ENCODE data around the gene TBC1D17.

The TBC1D17 gene

GRCh38 chr19:49851456-49852259 lies 25.8 kb upstream of the TBC1D17 start:
- DNase-seq: no peak
- H3K27me3 Mint-ChIP-seq: no peaks in the 10 kb centered on the region
- peak overlapping the region in 1 of 2 donors; percentile 55 for H3K27ac Mint-ChIP-seq
- peak overlapping the region; percentile 78 to 83 for H3K4me3 Mint-ChIP-seq
- peaks cover 19% of the 10 kb centered on the region for H3K36me3 Mint-ChIP-seq (ENCODE audit: insufficient read depth)
- H3K9me3 Mint-ChIP-seq: no peaks in the 10 kb centered on the region
- no peak for ATAC-seq (replicated peaks)
- H3K4me1 Mint-ChIP-seq (ENCODE audit: low read depth in 2 of 2): peaks cover 34 to 38% of the 10 kb centered on the region in 2 donors

DNA sequence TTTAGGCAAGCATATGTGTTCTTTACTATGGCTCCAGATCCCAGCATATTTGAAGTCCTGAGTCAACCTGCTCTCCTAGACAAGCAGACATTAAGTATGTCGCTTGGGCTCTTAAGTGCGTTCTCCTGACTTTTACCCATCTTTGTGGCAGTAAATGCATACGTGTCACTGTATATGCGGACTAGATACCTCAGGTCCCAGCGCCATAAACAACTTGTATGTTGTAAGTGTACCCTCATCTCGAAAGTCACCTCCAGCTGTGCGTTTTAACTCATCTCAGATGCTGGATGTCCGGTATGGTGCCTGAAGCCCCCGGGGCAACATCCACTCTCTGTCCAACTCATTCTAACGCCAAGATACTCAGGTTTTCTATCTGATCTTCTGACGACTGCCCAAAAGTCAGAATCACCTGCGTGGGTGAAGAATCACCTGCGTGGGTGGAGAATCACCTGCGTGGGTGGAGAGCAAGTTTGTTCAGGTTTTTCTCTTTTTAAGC lies 24.8 kb upstream of the TBC1D17 start:
- Mint-ChIP-seq H3K4me1 (ENCODE audit: low read depth in 2 of 2) (peaks cover 34 to 38% of the 10 kb centered on the region in 2 donors), H3K4me3 (peak overlapping the region; percentile 78 to 83), H3K27me3 (no peaks in the 10 kb centered on the region), H3K27ac (peak overlapping the region; percentile 55 to 56), H3K36me3 (ENCODE audit: insufficient read depth) (peaks cover 22% of the 10 kb centered on the region), H3K9me3 (no peaks in the 10 kb centered on the region)
- ATAC-seq (replicated peaks) (no peak), DNase-seq (no peak)

DNA sequence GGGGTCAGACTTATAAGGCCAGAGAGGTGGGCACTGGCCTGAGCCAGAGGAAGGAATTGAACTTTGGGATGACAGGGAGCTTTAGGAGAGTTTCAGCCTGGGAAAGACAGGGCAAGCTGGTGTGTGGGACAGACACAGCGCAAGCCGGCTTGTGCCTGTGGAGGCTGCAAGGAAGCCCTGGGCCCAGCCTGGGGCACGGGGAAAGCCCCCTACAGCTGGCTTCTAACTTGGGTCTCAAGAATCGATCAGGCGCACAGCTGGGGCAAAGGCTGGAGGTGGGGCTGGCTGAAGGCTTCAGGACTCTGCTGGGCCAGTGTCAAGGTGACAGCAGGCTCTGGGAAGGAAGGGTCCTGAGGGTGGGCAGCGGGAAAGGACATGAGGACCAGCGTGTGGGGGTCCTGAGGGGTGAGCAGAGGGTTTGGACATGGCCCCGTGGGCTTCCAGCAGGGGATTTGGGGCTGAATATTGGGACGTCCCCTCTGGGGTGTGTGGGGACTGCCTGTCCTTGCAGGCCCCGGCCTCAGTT lies 23.6 kb upstream of the TBC1D17 start:
- no peak overlapping the region for H3K4me3 Mint-ChIP-seq
- peaks cover 30% of the 10 kb centered on the region for H3K36me3 Mint-ChIP-seq (ENCODE audit: insufficient read depth)
- H3K9me3 Mint-ChIP-seq: no peaks in the 10 kb centered on the region
- ATAC-seq (replicated peaks) (no peak), DNase-seq (no peak)
- H3K4me1 Mint-ChIP-seq (ENCODE audit: low read depth in 2 of 2): peaks cover 27% of the 10 kb centered on the region in 2 donors
- no peaks in the 10 kb centered on the region for H3K27me3 Mint-ChIP-seq
- H3K27ac Mint-ChIP-seq: peak overlapping the region in 1 of 2 donors; percentile 12

DNA sequence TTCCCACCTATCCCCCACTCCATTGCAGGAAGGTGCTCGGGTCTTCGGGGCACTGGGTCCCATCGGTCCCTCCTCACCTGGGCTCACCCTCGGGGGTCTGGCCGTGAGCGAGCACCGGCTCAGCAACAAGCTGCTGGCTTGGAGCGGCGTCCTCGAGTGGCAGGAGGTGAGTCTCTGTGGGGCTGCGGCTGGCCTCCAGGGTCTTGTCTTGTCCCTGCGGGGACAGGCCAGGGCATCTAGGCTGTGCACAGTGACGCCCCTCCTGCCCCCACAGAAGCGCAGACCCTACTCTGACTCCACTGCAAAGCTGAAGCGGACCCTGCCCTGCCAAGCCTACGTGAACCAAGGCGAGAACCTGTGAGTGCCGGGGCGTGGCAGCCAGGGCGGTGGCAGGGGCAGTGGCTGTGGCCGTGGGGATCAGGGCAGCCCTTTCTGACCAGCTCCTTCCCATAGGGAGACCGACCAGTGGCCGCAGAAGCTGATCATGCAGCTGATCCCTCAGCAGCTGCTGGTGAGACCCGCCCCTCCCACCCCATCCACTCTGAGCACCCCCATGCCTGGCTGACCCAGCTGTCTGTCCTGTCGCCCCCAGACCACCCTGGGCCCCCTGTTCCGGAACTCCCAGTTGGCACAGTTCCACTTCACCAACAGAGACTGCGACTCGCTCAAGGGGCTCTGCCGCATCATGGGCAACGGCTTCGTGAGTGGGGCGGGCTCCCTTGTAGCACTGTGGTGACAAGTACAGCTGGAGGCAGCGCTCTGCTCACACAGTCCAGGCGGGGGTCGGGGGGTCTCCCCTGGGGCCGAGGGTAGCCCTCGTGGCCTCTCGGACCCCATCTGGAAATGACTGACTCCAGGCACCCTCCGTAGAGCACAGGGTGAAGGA lies 22.9 kb upstream of the TBC1D17 start:
- H3K9me3 Mint-ChIP-seq: no peaks in the 10 kb centered on the region
- peaks cover 32% of the 10 kb centered on the region for H3K36me3 Mint-ChIP-seq (ENCODE audit: insufficient read depth)
- ATAC-seq (replicated peaks) (no peak), DNase-seq (no peak)
- H3K27ac Mint-ChIP-seq: peak overlapping the region in 1 of 2 donors; percentile 73
- no peaks in the 10 kb centered on the region for H3K27me3 Mint-ChIP-seq
- H3K4me1 Mint-ChIP-seq (ENCODE audit: low read depth in 2 of 2): peaks cover 22 to 23% of the 10 kb centered on the region in 2 donors
- no peak overlapping the region for H3K4me3 Mint-ChIP-seq

DNA sequence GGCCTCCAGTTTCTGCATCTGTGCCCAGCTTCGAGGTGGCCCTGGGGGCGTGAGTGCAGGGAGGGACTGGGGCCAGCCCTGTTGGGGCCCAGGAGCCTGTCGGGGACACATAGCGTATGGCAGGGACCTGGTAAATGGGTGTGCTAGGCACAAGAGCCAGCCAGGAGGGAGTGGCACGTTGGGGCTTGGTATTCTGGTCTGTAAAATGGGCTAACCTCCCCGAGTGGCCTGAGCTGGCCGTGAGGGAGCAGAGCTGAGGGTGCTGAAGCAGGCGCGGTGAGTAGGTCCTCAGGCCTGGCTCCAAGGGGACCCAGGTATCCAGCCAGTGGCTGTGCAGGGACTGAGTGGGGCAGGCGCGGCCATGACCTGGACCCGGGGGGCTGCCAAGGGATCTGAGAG lies 22.2 kb upstream of the TBC1D17 start:
- Mint-ChIP-seq H3K4me1 (ENCODE audit: low read depth in 2 of 2) (peaks cover 16 to 19% of the 10 kb centered on the region in 2 donors), H3K27ac (peak overlapping the region in 1 of 2 donors; percentile 73), H3K36me3 (ENCODE audit: insufficient read depth) (peaks cover 35% of the 10 kb centered on the region), H3K9me3 (no peaks in the 10 kb centered on the region), H3K27me3 (no peaks in the 10 kb centered on the region), H3K4me3 (no peak overlapping the region)
- no peak for ATAC-seq (replicated peaks)
- no peak for DNase-seq

DNA sequence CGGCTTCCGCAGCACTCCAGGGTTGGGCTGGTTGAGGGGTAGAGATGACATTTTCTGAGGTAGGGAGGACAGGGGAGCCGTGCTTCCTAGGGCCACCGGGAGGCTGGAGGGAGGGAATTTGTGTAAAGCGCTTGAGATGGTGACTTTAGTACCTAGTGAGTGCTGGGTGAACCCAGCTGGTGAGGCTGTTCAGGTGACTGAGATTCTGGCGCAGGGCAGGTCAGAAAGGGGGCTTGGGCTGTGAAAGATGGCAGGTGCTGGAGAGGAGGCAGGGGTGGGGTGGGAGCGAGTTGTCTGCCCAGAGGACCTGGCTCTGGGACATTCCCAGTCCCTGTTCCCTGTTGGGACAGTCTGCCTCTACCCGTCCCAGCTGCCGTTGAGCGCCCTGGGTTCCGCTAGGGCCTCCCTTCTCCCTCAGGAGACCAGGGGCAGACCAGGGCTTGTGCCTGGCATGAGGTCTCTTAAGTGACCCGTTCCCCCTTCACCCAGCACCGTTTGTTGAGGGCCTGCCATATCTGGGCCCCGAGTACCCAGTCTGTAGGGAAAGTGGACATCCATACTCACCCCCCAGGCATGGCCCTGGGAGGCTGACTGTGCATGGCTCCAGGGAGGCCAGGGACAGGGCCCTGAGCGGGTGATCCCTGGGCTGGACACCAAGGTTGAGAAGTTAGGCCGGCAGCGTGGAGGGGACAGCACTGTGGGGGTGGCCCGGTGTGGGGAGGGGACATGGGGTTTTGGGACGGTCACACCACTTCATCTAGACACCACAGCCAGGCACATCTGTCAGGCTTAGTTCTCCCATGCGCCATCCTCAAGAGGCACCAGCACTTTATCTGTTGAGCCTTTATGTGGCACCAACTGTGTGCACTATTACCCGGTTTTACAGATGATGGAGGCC lies 21.6 kb upstream of the TBC1D17 start:
- no peaks in the 10 kb centered on the region for H3K9me3 Mint-ChIP-seq
- peak overlapping the region in 1 of 2 donors; percentile 73 for H3K27ac Mint-ChIP-seq
- no peak overlapping the region for H3K4me3 Mint-ChIP-seq
- H3K27me3 Mint-ChIP-seq: no peaks in the 10 kb centered on the region
- DNase-seq (no peak), ATAC-seq (replicated peaks) (no peak)
- H3K36me3 Mint-ChIP-seq (ENCODE audit: insufficient read depth): peaks cover 35% of the 10 kb centered on the region
- H3K4me1 Mint-ChIP-seq (ENCODE audit: low read depth in 2 of 2): peaks cover 16 to 17% of the 10 kb centered on the region in 2 donors

DNA sequence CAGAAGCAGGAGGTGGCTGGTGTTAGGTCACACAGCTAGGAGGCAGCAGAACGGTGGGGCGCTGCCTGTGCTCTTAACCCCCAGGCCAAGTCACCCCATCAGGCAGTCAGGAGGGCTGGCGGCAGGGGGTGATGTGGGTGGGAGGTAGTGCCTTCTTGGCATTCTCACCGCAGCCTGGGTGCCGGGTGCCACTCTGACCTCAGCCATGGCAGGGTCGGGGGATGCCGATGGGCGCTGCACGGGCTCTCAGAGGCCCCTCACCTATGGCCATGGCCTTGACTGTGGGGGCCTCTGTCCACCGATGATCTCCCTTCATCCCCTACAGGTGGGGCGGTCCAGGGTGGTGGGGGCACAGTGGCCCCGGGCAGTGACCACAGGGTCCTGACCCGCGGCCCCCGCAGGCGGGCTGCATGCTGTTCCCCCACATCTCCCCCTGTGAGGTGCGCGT lies 20.9 kb upstream of the TBC1D17 start:
- ATAC-seq (replicated peaks): no peak
- H3K9me3 Mint-ChIP-seq: no peaks in the 10 kb centered on the region
- DNase-seq: no peak
- H3K4me1 Mint-ChIP-seq (ENCODE audit: low read depth in 2 of 2): peaks cover 16 to 17% of the 10 kb centered on the region in 2 donors
- peak overlapping the region in 1 of 2 donors; percentile 77 for H3K27ac Mint-ChIP-seq
- H3K27me3 Mint-ChIP-seq: no peaks in the 10 kb centered on the region
- H3K4me3 Mint-ChIP-seq: no peak overlapping the region
- peaks cover 41% of the 10 kb centered on the region for H3K36me3 Mint-ChIP-seq (ENCODE audit: insufficient read depth)

DNA sequence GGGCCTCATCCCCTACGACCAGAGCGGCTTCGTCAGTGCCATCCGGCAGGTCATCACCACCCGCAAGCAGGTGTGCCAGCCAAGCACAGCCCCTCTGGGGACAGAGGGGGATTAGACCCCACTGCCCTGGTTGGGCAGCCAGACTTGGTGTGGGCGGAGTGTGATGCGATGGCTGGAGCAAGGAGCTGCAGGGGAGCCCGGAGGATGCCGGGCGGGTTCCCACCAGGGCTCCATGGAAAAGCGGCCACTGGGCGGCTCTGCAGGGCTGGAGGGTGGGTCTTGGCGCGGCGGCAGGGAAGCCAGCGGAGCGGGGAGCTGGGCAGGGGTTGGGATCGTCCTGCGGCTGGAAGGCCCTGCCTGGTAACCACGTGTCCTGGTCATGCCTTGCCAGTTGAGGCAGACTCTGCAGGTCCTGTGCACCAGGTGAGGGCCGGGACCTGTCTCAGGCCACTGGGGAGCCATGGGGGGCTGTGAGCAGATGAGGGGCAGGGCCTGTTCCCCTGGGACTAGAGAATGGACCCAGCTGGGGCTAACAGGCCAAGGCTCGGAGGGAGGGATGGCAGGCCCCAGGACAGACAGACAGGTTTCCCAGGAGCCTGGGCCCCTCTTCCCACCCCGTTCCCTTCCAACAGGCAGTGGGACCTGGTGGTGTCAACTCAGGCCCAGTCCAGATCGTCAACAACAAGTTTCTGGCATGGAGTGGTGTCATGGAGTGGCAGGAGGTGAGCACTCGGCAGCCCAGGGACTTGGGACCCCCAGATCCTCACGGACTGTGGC lies 20.3 kb upstream of the TBC1D17 start:
- no peaks in the 10 kb centered on the region for H3K9me3 Mint-ChIP-seq
- H3K4me1 Mint-ChIP-seq (ENCODE audit: low read depth in 2 of 2): peaks cover 11 to 14% of the 10 kb centered on the region in 2 donors
- H3K27ac Mint-ChIP-seq: peak overlapping the region in 1 of 2 donors; percentile 77
- ATAC-seq (replicated peaks) (no peak), DNase-seq (no peak)
- no peak overlapping the region for H3K4me3 Mint-ChIP-seq
- H3K36me3 Mint-ChIP-seq (ENCODE audit: insufficient read depth): peaks cover 43% of the 10 kb centered on the region
- H3K27me3 Mint-ChIP-seq: no peaks in the 10 kb centered on the region

GRCh38 chr19:49857838-49858087 lies 19.7 kb upstream of the TBC1D17 start:
- ATAC-seq (replicated peaks): no peak
- no peak for DNase-seq
- Mint-ChIP-seq H3K4me1 (ENCODE audit: low read depth in 2 of 2) (peaks cover 6 to 9% of the 10 kb centered on the region in 2 donors), H3K4me3 (no peak overlapping the region), H3K27ac (peak overlapping the region in 1 of 2 donors; percentile 77), H3K27me3 (no peaks in the 10 kb centered on the region), H3K36me3 (ENCODE audit: insufficient read depth) (peaks cover 43% of the 10 kb centered on the region), H3K9me3 (no peaks in the 10 kb centered on the region)

GRCh38 chr19:49858088-49858985 lies 19.2 kb upstream of the TBC1D17 start:
- ATAC-seq (replicated peaks): no peak
- Mint-ChIP-seq H3K4me3 (no peak overlapping the region), H3K27ac (peak overlapping the region in 1 of 2 donors; percentile 77)

DNA sequence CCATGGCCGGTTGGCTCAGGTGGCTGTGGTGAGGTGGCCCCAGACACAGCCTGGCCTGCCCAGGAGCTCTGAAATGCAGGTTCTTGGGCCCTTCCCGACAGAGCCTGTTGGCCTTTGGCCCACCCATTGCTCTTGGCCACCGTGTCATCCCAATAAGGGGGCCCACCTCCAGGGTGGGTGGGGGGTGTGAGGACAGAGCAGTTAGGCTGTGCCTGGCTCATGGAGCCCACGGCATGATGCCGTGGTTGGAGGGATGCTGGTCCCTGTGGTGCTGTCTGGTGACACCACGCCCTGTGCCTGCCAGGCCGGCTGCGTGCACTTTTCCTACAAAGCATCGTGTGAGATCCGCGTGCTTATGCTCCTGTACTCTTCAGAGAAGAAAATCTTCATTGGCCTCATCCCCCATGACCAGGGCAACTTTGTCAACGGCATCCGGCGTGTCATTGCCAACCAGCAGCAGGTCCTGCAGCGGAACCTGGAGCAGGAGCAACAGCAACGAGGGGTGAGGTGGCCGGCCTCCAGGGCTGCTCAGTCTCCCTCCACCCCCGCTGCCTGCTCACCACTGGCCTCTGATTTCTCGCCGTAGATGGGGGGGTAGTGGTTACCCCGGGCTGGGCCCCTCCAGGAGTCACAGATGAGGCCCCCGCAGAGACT lies 17.7 kb upstream of the TBC1D17 start:
- DNase-seq (no peak), ATAC-seq (replicated peaks) (no peak)
- H3K9me3 Mint-ChIP-seq: no peaks in the 10 kb centered on the region
- H3K4me1 Mint-ChIP-seq (ENCODE audit: low read depth in 2 of 2): peaks cover 4 to 7% of the 10 kb centered on the region in 2 donors
- H3K4me3 Mint-ChIP-seq: no peak overlapping the region
- H3K27me3 Mint-ChIP-seq: no peaks in the 10 kb centered on the region
- peaks cover 60% of the 10 kb centered on the region for H3K36me3 Mint-ChIP-seq (ENCODE audit: insufficient read depth)
- peak overlapping the region; percentile 49 to 77 for H3K27ac Mint-ChIP-seq

More at GRCh38 chr19:49858088-49858985, 19.2 kb upstream of the TBC1D17 start:
- H3K36me3 Mint-ChIP-seq (ENCODE audit: insufficient read depth): peaks cover 48% of the 10 kb centered on the region
- no peaks in the 10 kb centered on the region for H3K27me3 Mint-ChIP-seq
- no peak for DNase-seq
- no peaks in the 10 kb centered on the region for H3K9me3 Mint-ChIP-seq
- peaks cover 9 to 11% of the 10 kb centered on the region in 2 donors for H3K4me1 Mint-ChIP-seq (ENCODE audit: low read depth in 2 of 2)
